GM12878 (cell line): ENCODE results near the gene ENPP1. TPM values are rescaled to one million over a fixed set of nuclear protein-coding genes. Genes with fewer than 3 reads are reported as not detected.

Source experiments
- ATAC-seq: fragments of 200-7000 bp; cut with Tn5 transposase; 3 replicates; pipeline ENCODE4 v1.9.1; 2020; ENCODE audit warnings: mild to moderate bottlenecking, moderate library complexity
- BruUV-seq: library from RNA; stranded (reverse); fragments of 400-500 nt; replicated peaks from 2 replicates; lab custom pipeline; 2021; lab: Mats Ljungman, UMichigan
- CTCF ChIA-PET: fragments of 300-600 bp; sonication (Branson Sonifier 250); formaldehyde crosslinking; extraction: SDS; loops from one replicate; lab custom pipeline; 2021; ENCODE audit warnings: inconsistent platforms; lab: Yijun Ruan, JAX
- POLR2A ChIA-PET: fragments of 350-600 bp; formaldehyde crosslinking; extraction: SDS; loops from one replicate; lab custom pipeline; 2021; ENCODE audit warnings: inconsistent platforms; lab: Charles Lee
- RAD21 ChIA-PET: fragments of 300-600 bp; sonication (Branson Sonifier 250); formaldehyde crosslinking; loops from one replicate; lab custom pipeline; 2023; ENCODE audit warnings: antibody characterized with exemption; ENCODE audit not compliant: unreplicated experiment; lab: Charles Lee
- SMC1A ChIA-PET: fragments of 300-600 bp; sonication (Branson Sonifier 250); formaldehyde crosslinking; loops from one replicate; lab custom pipeline; 2023; ENCODE audit not compliant: unreplicated experiment, uncharacterized antibody; lab: Charles Lee
- DNase-seq: peaks from one replicate; pipeline ENCODE4 v3.0.0-alpha.2; 2011; ENCODE audit warnings: low read depth, low spot score
- FAIRE-seq: peaks from 3 replicates; lab custom pipeline; 2011; peaks lifted over from hg19 to GRCh38; lab: Jason Lieb, UNC
- H2AFZ ChIP-seq: 2 replicates; pipeline ENCODE4 v1.6.0; 2011; ENCODE audit warnings: low read depth, low read length, control low read depth; ENCODE audit not compliant: control insufficient read depth
- H3K27ac ChIP-seq: 2 replicates; pipeline ENCODE4 v1.5.1; 2011; ENCODE audit warnings: control low read depth; ENCODE audit not compliant: control insufficient read depth, insufficient read depth
- H3K27me3 ChIP-seq, 2 experiments: replicated peaks in 1 of 2; 2 replicates each; pipeline versions ENCODE4 v1.6.0 to v1.6.1; 2011; ENCODE audit warnings: low read length in 1 of 2; ENCODE audit not compliant: control insufficient read depth in 2 of 2, insufficient read depth in 2 of 2
- H3K36me3 ChIP-seq, 2 experiments: 2 replicates each; pipeline ENCODE4 v1.5.1; 2011; ENCODE audit warnings: low read length in 1 of 2; ENCODE audit not compliant: control insufficient read depth in 2 of 2, insufficient read depth in 2 of 2
- H3K4me1 ChIP-seq: 2 replicates; pipeline ENCODE4 v1.6.1; 2011; ENCODE audit warnings: mild to moderate bottlenecking, low read length, moderate library complexity, mixed read lengths; ENCODE audit not compliant: control insufficient read depth, insufficient read depth
- H3K4me2 ChIP-seq: 2 replicates; pipeline ENCODE4 v1.6.0; 2011; ENCODE audit warnings: control low read depth; ENCODE audit not compliant: control insufficient read depth, insufficient read depth
- H3K4me3 ChIP-seq: fragments of 200-600 bp; sonication (generic); 2 replicates; pipeline ENCODE4 v1.5.1; 2016
- H3K79me2 ChIP-seq: 2 replicates; pipeline ENCODE4 v1.6.0; 2011; ENCODE audit warnings: low read length; ENCODE audit not compliant: control insufficient read depth, insufficient read depth
- H3K9ac ChIP-seq: 2 replicates; pipeline ENCODE4 v1.8.0; 2011; ENCODE audit warnings: low read length, control low read depth, mixed read lengths; ENCODE audit not compliant: control insufficient read depth, insufficient read depth
- H3K9me3 ChIP-seq: replicated peaks from 3 replicates; pipeline ENCODE4 v1.5.1; 2011; ENCODE audit warnings: mild to moderate bottlenecking, low read length; ENCODE audit not compliant: control insufficient read depth, insufficient read depth
- H4K20me1 ChIP-seq: 2 replicates; pipeline ENCODE4 v1.6.0; 2011; ENCODE audit not compliant: control insufficient read depth, insufficient read depth
- BRCA1 ChIP-seq: IDR thresholded peaks from 2 replicates; pipeline ENCODE4 v1.6.1; 2011; ENCODE audit warnings: low read depth, low read length, improper control_type of control experiment
- LARP7 ChIP-seq: fragments of 450-650 bp; IDR thresholded peaks from 2 replicates; pipeline ENCODE4 v1.6.1; 2017; ENCODE audit warnings: mild to moderate bottlenecking
- MXI1 ChIP-seq: fragments of 150-350 bp; IDR thresholded peaks from 2 replicates; pipeline ENCODE4 v1.6.1; 2011; ENCODE audit warnings: low read depth, mild to moderate bottlenecking, inconsistent platforms, low read length, improper control_type of control experiment
- WRNIP1 ChIP-seq: IDR thresholded peaks from 2 replicates; pipeline ENCODE4 v1.6.1; 2011; ENCODE audit warnings: low read depth, low read length, improper control_type of control experiment, borderline replicate concordance
- ZNF24 ChIP-seq: fragments of 450-650 bp; IDR thresholded peaks from 2 replicates; pipeline ENCODE4 v1.6.1; 2017; ENCODE audit warnings: antibody characterized with exemption, mild to moderate bottlenecking
- WGBS: methylation state at CpG from one replicate; pipeline ENCODE4 v1.1.6; 2016; ENCODE audit warnings: low lambda C conversion rate; ENCODE audit not compliant: insufficient replicate concordance, insufficient coverage; ENCODE audit errors: missing lambda C conversion rate; 5-methylcytosine and 5-hydroxymethylcytosine counted together
- in situ Hi-C: fragments of 300-500 bp; cut with MboI; formaldehyde crosslinking; loops from 9 replicates; pipeline ENCODE4 v1.14.3; 2018; ENCODE audit warnings: mixed read lengths
- intact Hi-C: fragments of 100-400 bp; cut with micrococcal nuclease; formaldehyde crosslinking; loops from one replicate; pipeline ENCODE4 v1.14.2; 2022; ENCODE audit not compliant: unreplicated experiment
- polyA plus RNA-seq, 11 experiments: library from polyadenylated mRNA; depleted of rRNA in 4 of 11; unstranded in 6 of 11; stranded (reverse) in 5 of 11; fragments of >200 nt; fragmentation: Nextera tagmentation in 4 of 11; fragmentation: Illumina TruSeq in 1 of 11; extraction: Ambion mirVana in 4 of 11; extraction: Trizol in 1 of 11; gene quantifications; 1 replicate in 1 of 11; 2 replicates in 10 of 11; pipeline versions ENCODE4 v1.2.1 to v1.2.3, GENCODE V29; 2011 to 2016; ENCODE audit warnings: inconsistent platforms in 2 of 11, missing spikeins in 2 of 11, low read depth in 1 of 11
- total RNA-seq, 4 experiments: library from RNA; depleted of rRNA in 3 of 4; stranded (reverse); fragments of >200 nt in 3 of 4; fragmentation: Illumina TruSeq in 1 of 4; extraction: Trizol in 1 of 4; gene quantifications; 2 replicates each; pipeline versions ENCODE4 v1.2.1 to v1.2.3, GENCODE V29; 2013 to 2021
- TF ChIP-seq, protein P1 (sequence below): IDR thresholded peaks from 2 replicates; pipeline ENCODE4 v1.6.1; 2011; ENCODE audit warnings: borderline replicate concordance, low read depth, mild to moderate bottlenecking, moderate library complexity, mixed read lengths, low read length; ENCODE audit not compliant: insufficient read depth; ENCODE audit errors: extremely low read length
- TF ChIP-seq, protein P2 (sequence below): fragments of 450-650 bp; conservative IDR thresholded peaks from 2 replicates; pipeline ENCODE4 v1.6.1; 2017; ENCODE audit warnings: mild to moderate bottlenecking, moderate library complexity

The ENPP1 gene
- total and polyA plus RNA-seq, 10 of the 15 experiments (the other 5 are each of a cell fraction or from before 2014, with no cell fraction given), result 0.03 to 0.05 TPM; not detected in 8

- in situ Hi-C loops, result no loop called here
- WGBS, result 27% methylated on average over 4 of the region's 4 CpGs
- no peak overlapping the region for H2AFZ ChIP-seq
These were observed 78.7 kb downstream of the ENPP1 start for GRCh38 chr6:131886517-131886916.

More at GRCh38 chr6:131886517-131886916, 78.7 kb downstream of the ENPP1 start:
- ChIA-PET POLR2A (no interaction called here), CTCF (interaction anchor here (1.5 kb wide), 1 partner anchor 24 kb away, joined by 5 read pairs; no protein-coding TSS in a partner anchor), SMC1A (no interaction called here), RAD21 (no interaction called here)
- no peak overlapping the region for H3K27ac ChIP-seq
- intact Hi-C loops, result no loop called here
- BruUV-seq, result no TSS peak
- H3K27me3 ChIP-seq, result no peaks in the 10 kb centered on the region
- TF ChIP-seq, protein P1, sequence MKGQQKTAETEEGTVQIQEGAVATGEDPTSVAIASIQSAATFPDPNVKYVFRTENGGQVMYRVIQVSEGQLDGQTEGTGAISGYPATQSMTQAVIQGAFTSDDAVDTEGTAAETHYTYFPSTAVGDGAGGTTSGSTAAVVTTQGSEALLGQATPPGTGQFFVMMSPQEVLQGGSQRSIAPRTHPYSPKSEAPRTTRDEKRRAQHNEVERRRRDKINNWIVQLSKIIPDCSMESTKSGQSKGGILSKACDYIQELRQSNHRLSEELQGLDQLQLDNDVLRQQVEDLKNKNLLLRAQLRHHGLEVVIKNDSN, result no peak
- TF ChIP-seq BRCA1, result no peak
- no peak for TF ChIP-seq MXI1
- TF ChIP-seq LARP7, result no peak
- TF ChIP-seq ZNF24, result no peak
- TF ChIP-seq, protein P2, sequence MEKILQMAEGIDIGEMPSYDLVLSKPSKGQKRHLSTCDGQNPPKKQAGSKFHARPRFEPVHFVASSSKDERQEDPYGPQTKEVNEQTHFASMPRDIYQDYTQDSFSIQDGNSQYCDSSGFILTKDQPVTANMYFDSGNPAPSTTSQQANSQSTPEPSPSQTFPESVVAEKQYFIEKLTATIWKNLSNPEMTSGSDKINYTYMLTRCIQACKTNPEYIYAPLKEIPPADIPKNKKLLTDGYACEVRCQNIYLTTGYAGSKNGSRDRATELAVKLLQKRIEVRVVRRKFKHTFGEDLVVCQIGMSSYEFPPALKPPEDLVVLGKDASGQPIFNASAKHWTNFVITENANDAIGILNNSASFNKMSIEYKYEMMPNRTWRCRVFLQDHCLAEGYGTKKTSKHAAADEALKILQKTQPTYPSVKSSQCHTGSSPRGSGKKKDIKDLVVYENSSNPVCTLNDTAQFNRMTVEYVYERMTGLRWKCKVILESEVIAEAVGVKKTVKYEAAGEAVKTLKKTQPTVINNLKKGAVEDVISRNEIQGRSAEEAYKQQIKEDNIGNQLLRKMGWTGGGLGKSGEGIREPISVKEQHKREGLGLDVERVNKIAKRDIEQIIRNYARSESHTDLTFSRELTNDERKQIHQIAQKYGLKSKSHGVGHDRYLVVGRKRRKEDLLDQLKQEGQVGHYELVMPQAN, result no peak
- no peak for TF ChIP-seq WRNIP1
- H3K4me3 ChIP-seq, result no peak overlapping the region
- no peaks in the 10 kb centered on the region for H4K20me1 ChIP-seq
- no peak for DNase-seq
- H3K4me1 ChIP-seq, result no peaks in the 10 kb centered on the region
- H3K36me3 ChIP-seq, result no peaks in the 10 kb centered on the region
- no peak overlapping the region for H3K4me2 ChIP-seq
- H3K9ac ChIP-seq, result no peak overlapping the region
- H3K9me3 ChIP-seq, result no peaks in the 10 kb centered on the region
- no peaks in the 10 kb centered on the region for H3K79me2 ChIP-seq
- no peak for ATAC-seq
- FAIRE-seq, result no peak
